GM12878 (cell line): ENCODE results near the gene PPP1R14B. TPM values are rescaled to one million over a fixed set of nuclear protein-coding genes. Genes with fewer than 3 reads are reported as not detected.

ENCODE experiments used
- ATAC-seq: fragments of 200-7000 bp; cut with Tn5 transposase; 3 replicates; pipeline ENCODE4 v1.9.1; 2020; ENCODE audit warnings: mild to moderate bottlenecking, moderate library complexity
- BruUV-seq: library from RNA; stranded (reverse); fragments of 400-500 nt; replicated peaks from 2 replicates; lab custom pipeline; 2021; lab: Mats Ljungman, UMichigan
- CTCF ChIA-PET: fragments of 300-600 bp; sonication (Branson Sonifier 250); formaldehyde crosslinking; extraction: SDS; loops from one replicate; lab custom pipeline; 2021; ENCODE audit warnings: inconsistent platforms; lab: Yijun Ruan, JAX
- POLR2A ChIA-PET: fragments of 350-600 bp; formaldehyde crosslinking; extraction: SDS; loops from one replicate; lab custom pipeline; 2021; ENCODE audit warnings: inconsistent platforms; lab: Charles Lee
- RAD21 ChIA-PET: fragments of 300-600 bp; sonication (Branson Sonifier 250); formaldehyde crosslinking; loops from one replicate; lab custom pipeline; 2023; ENCODE audit warnings: antibody characterized with exemption; ENCODE audit not compliant: unreplicated experiment; lab: Charles Lee
- SMC1A ChIA-PET: fragments of 300-600 bp; sonication (Branson Sonifier 250); formaldehyde crosslinking; loops from one replicate; lab custom pipeline; 2023; ENCODE audit not compliant: unreplicated experiment, uncharacterized antibody; lab: Charles Lee
- DNase-seq: peaks from one replicate; pipeline ENCODE4 v3.0.0-alpha.2; 2011; ENCODE audit warnings: low read depth, low spot score
- FAIRE-seq: peaks from 3 replicates; lab custom pipeline; 2011; peaks lifted over from hg19 to GRCh38; lab: Jason Lieb, UNC
- H2AFZ ChIP-seq: 2 replicates; pipeline ENCODE4 v1.6.0; 2011; ENCODE audit warnings: low read depth, low read length, control low read depth; ENCODE audit not compliant: control insufficient read depth
- H3K27ac ChIP-seq: 2 replicates; pipeline ENCODE4 v1.5.1; 2011; ENCODE audit warnings: control low read depth; ENCODE audit not compliant: control insufficient read depth, insufficient read depth
- H3K27me3 ChIP-seq, 2 experiments: replicated peaks in 1 of 2; 2 replicates each; pipeline versions ENCODE4 v1.6.0 to v1.6.1; 2011; ENCODE audit warnings: low read length in 1 of 2; ENCODE audit not compliant: control insufficient read depth in 2 of 2, insufficient read depth in 2 of 2
- H3K36me3 ChIP-seq, 2 experiments: 2 replicates each; pipeline ENCODE4 v1.5.1; 2011; ENCODE audit warnings: low read length in 1 of 2; ENCODE audit not compliant: control insufficient read depth in 2 of 2, insufficient read depth in 2 of 2
- H3K4me1 ChIP-seq: 2 replicates; pipeline ENCODE4 v1.6.1; 2011; ENCODE audit warnings: mild to moderate bottlenecking, low read length, moderate library complexity, mixed read lengths; ENCODE audit not compliant: control insufficient read depth, insufficient read depth
- H3K4me2 ChIP-seq: 2 replicates; pipeline ENCODE4 v1.6.0; 2011; ENCODE audit warnings: control low read depth; ENCODE audit not compliant: control insufficient read depth, insufficient read depth
- H3K4me3 ChIP-seq: fragments of 200-600 bp; sonication (generic); 2 replicates; pipeline ENCODE4 v1.5.1; 2016
- H3K79me2 ChIP-seq: 2 replicates; pipeline ENCODE4 v1.6.0; 2011; ENCODE audit warnings: low read length; ENCODE audit not compliant: control insufficient read depth, insufficient read depth
- H3K9ac ChIP-seq: 2 replicates; pipeline ENCODE4 v1.8.0; 2011; ENCODE audit warnings: low read length, control low read depth, mixed read lengths; ENCODE audit not compliant: control insufficient read depth, insufficient read depth
- H3K9me3 ChIP-seq: replicated peaks from 3 replicates; pipeline ENCODE4 v1.5.1; 2011; ENCODE audit warnings: mild to moderate bottlenecking, low read length; ENCODE audit not compliant: control insufficient read depth, insufficient read depth
- H4K20me1 ChIP-seq: 2 replicates; pipeline ENCODE4 v1.6.0; 2011; ENCODE audit not compliant: control insufficient read depth, insufficient read depth
- ASH2L ChIP-seq: fragments of 300-600, 200-600 bp; sonication (generic); IDR thresholded peaks from 2 replicates; pipeline ENCODE4 v1.6.1; 2017; ENCODE audit warnings: low read depth, mild to moderate bottlenecking, borderline replicate concordance
- ATF2 ChIP-seq: IDR thresholded peaks from 2 replicates; pipeline ENCODE4 v1.6.1; 2012; ENCODE audit warnings: low read length, inconsistent platforms
- BACH1 ChIP-seq: fragments of 450-650 bp; IDR thresholded peaks from 2 replicates; pipeline ENCODE4 v1.6.1; 2017; ENCODE audit warnings: mild to moderate bottlenecking, borderline replicate concordance
- CEBPB ChIP-seq, 2 experiments: fragments of 150-350 bp in 1 of 2; IDR thresholded peaks; 2 replicates each; pipeline ENCODE4 v1.6.1; 2012 to 2014; ENCODE audit warnings: low read depth in 2 of 2, low read length in 2 of 2, borderline replicate concordance in 1 of 2, inconsistent platforms in 1 of 2
- CHD2 ChIP-seq: IDR thresholded peaks from 2 replicates; pipeline ENCODE4 v1.6.1; 2011; ENCODE audit warnings: low read depth, low read length, improper control_type of control experiment, borderline replicate concordance
- CREB1 ChIP-seq: IDR thresholded peaks from 2 replicates; pipeline ENCODE4 v1.6.1; 2012; ENCODE audit warnings: low read depth, mild to moderate bottlenecking, inconsistent platforms
- EED ChIP-seq: sonication (generic); IDR thresholded peaks from 2 replicates; pipeline ENCODE4 v1.6.1; 2016; ENCODE audit warnings: antibody characterized with exemption, low read depth
- FOS ChIP-seq: IDR thresholded peaks from 3 replicates; pipeline ENCODE4 v1.6.1; 2011; ENCODE audit warnings: borderline replicate concordance; ENCODE audit not compliant: insufficient read length; ENCODE audit errors: extremely low read depth
- HDAC2 ChIP-seq: fragments of 200-600 bp; sonication (generic); IDR thresholded peaks from 2 replicates; pipeline ENCODE4 v1.6.1; 2017
- HDAC6 ChIP-seq: fragments of 200-600 bp; sonication (generic); IDR thresholded peaks from one replicate; pipeline ENCODE4 v1.8.0; 2017; ENCODE audit warnings: antibody characterized with exemption; ENCODE audit not compliant: unreplicated experiment
- JUNB ChIP-seq: IDR thresholded peaks from 2 replicates; pipeline ENCODE4 v1.6.1; 2016; ENCODE audit warnings: antibody characterized with exemption, mild to moderate bottlenecking
- PAX8 ChIP-seq: fragments of 450-650 bp; IDR thresholded peaks from 2 replicates; pipeline ENCODE4 v1.6.1; 2017; ENCODE audit warnings: mild to moderate bottlenecking, moderate library complexity
- PML ChIP-seq: IDR thresholded peaks from 2 replicates; pipeline ENCODE4 v1.6.1; 2012; ENCODE audit warnings: low read length, inconsistent platforms
- TAF1 ChIP-seq: IDR thresholded peaks from 2 replicates; pipeline ENCODE4 v1.6.1; 2011; ENCODE audit warnings: mild to moderate bottlenecking, low read depth, low read length, borderline replicate concordance
- TCF12 ChIP-seq: IDR thresholded peaks from 2 replicates; pipeline ENCODE4 v1.6.1; 2011; ENCODE audit warnings: low read depth, mild to moderate bottlenecking, low read length
- ZNF24 ChIP-seq: fragments of 450-650 bp; IDR thresholded peaks from 2 replicates; pipeline ENCODE4 v1.6.1; 2017; ENCODE audit warnings: antibody characterized with exemption, mild to moderate bottlenecking
- ZNF274 ChIP-seq: IDR thresholded peaks from one replicate; pipeline ENCODE4 v1.8.0; 2011; ENCODE audit not compliant: insufficient read length, insufficient read depth
- ZNF622 ChIP-seq: fragments of 450-650 bp; IDR thresholded peaks from 2 replicates; pipeline ENCODE4 v1.6.1; 2017; ENCODE audit warnings: mild to moderate bottlenecking, inconsistent platforms
- WGBS: methylation state at CpG from one replicate; pipeline ENCODE4 v1.1.6; 2016; ENCODE audit warnings: low lambda C conversion rate; ENCODE audit not compliant: insufficient replicate concordance, insufficient coverage; ENCODE audit errors: missing lambda C conversion rate; 5-methylcytosine and 5-hydroxymethylcytosine counted together
- in situ Hi-C: fragments of 300-500 bp; cut with MboI; formaldehyde crosslinking; loops from 9 replicates; pipeline ENCODE4 v1.14.3; 2018; ENCODE audit warnings: mixed read lengths
- intact Hi-C: fragments of 100-400 bp; cut with micrococcal nuclease; formaldehyde crosslinking; loops from one replicate; pipeline ENCODE4 v1.14.2; 2022; ENCODE audit not compliant: unreplicated experiment
- polyA plus RNA-seq, 11 experiments: library from polyadenylated mRNA; depleted of rRNA in 4 of 11; unstranded in 6 of 11; stranded (reverse) in 5 of 11; fragments of >200 nt; fragmentation: Nextera tagmentation in 4 of 11; fragmentation: Illumina TruSeq in 1 of 11; extraction: Ambion mirVana in 4 of 11; extraction: Trizol in 1 of 11; gene quantifications; 1 replicate in 1 of 11; 2 replicates in 10 of 11; pipeline versions ENCODE4 v1.2.1 to v1.2.3, GENCODE V29; 2011 to 2016; ENCODE audit warnings: inconsistent platforms in 2 of 11, missing spikeins in 2 of 11, low read depth in 1 of 11
- total RNA-seq, 4 experiments: library from RNA; depleted of rRNA in 3 of 4; stranded (reverse); fragments of >200 nt in 3 of 4; fragmentation: Illumina TruSeq in 1 of 4; extraction: Trizol in 1 of 4; gene quantifications; 2 replicates each; pipeline versions ENCODE4 v1.2.1 to v1.2.3, GENCODE V29; 2013 to 2021
- TF ChIP-seq, protein P1 (sequence below): IDR thresholded peaks from 2 replicates; pipeline ENCODE4 v1.6.1; 2011; ENCODE audit warnings: low read depth, low read length, improper control_type of control experiment, borderline replicate concordance

Gene PPP1R14B
- total and polyA plus RNA-seq, 10 of the 15 experiments (the other 5 are each of a cell fraction or from before 2014, with no cell fraction given), result 8.4 to 283 (median 124) TPM

DNA sequence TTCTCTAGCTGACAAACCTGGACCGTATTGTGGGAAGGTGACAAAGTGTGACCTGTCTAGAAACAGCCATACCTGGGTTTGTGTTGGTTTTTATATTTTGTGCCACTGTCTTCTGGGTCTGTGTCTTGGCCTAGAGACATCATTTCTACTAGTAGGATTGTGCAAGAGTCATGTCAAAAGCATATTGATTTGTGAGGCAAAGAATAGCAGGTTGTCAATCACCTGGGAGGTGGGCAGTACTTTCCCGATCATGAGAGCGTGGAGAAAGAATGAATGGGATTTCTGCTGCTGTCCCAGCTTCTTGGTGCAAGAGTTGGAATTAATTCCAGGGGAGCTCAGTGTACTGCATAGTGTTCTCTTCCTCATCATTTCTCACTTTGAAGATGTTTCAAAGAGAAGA, 45.2 kb downstream of the PPP1R14B start:
- FAIRE-seq (no peak), ATAC-seq (no peak), DNase-seq (no peak)
- Histone ChIP-seq H3K4me3 (no peak overlapping the region), H3K9ac (no peak overlapping the region), H3K9me3 (no peaks in the 10 kb centered on the region), H4K20me1 (no peaks in the 10 kb centered on the region), H3K4me1 (peaks cover 22% of the 10 kb centered on the region), H2AFZ (no peak overlapping the region), H3K4me2 (no peak overlapping the region), H3K36me3 (peaks cover 42% of the 10 kb centered on the region in 2 experiments), H3K27ac (no peak overlapping the region), H3K79me2 (peaks cover 12% of the 10 kb centered on the region), H3K27me3 (no peaks in the 10 kb centered on the region)
- SMC1A ChIA-PET, result no interaction called here
- no peak for TF ChIP-seq ZNF24
- TF ChIP-seq, protein P1, sequence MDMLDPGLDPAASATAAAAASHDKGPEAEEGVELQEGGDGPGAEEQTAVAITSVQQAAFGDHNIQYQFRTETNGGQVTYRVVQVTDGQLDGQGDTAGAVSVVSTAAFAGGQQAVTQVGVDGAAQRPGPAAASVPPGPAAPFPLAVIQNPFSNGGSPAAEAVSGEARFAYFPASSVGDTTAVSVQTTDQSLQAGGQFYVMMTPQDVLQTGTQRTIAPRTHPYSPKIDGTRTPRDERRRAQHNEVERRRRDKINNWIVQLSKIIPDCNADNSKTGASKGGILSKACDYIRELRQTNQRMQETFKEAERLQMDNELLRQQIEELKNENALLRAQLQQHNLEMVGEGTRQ, result no peak
- TF ChIP-seq TCF12, result no peak
- no peak for TF ChIP-seq PAX8
- no peak for TF ChIP-seq HDAC2
- no peak for TF ChIP-seq ATF2
- TF ChIP-seq HDAC6, result no peak
- TF ChIP-seq CEBPB (IDR thresholded peaks at IDR 0.05; ENCODE audit: borderline replicate concordance in 1 of 2, low read depth in 2 of 2, low read length in 2 of 2), result no peak
- no peak for TF ChIP-seq BACH1
- no peak for TF ChIP-seq ZNF622
- TF ChIP-seq ASH2L, result no peak
- TF ChIP-seq FOS, result no peak
- TF ChIP-seq CREB1, result no peak
- TF ChIP-seq PML, result no peak
- no peak for TF ChIP-seq CHD2
- TF ChIP-seq EED, result no peak
- no peak for TF ChIP-seq TAF1
- TF ChIP-seq ZNF274, result no peak
- TF ChIP-seq JUNB, result no peak
- intact Hi-C loops (no loop called here), in situ Hi-C loops (loop anchor here (5.0 kb wide), 1 partner anchor 101 kb away; the partner anchor contains the start of gene CATSPERZ)
- RAD21 ChIA-PET, result interaction anchor here (0.7 kb wide), 1 partner anchor 99 kb away, joined by 3 read pairs; no protein-coding TSS in a partner anchor
- WGBS, result 85% methylated on average over 3 of the region's 3 CpGs
- CTCF ChIA-PET, result interaction anchor here (0.6 to 9.7 kb wide), 5 partner anchors 13 to 601 kb away, joined by 3 to 238 read pairs (median 4); partner anchors contain the start of genes CATSPERZ, ESRRA and PPP1R14B
- POLR2A ChIA-PET, result interaction anchor here (1.2 kb wide), 1 partner anchor 22 kb away, joined by 5 read pairs; no protein-coding TSS in a partner anchor
- no TSS peak for BruUV-seq
